Superior temporal gyrus (tissue), 1 donor: ENCODE results near the gene BANK1.
"Not testable (repeated sequence)": the region's sequence is repeated elsewhere in the genome, so short reads cannot be mapped to it uniquely, and the experiment has no call there.

Experiments
- DNase-seq: peaks from one replicate; pipeline ENCODE4 v3.0.0-alpha.2; 2016; ENCODE audit errors: extremely low spot score

The BANK1 gene

DNA sequence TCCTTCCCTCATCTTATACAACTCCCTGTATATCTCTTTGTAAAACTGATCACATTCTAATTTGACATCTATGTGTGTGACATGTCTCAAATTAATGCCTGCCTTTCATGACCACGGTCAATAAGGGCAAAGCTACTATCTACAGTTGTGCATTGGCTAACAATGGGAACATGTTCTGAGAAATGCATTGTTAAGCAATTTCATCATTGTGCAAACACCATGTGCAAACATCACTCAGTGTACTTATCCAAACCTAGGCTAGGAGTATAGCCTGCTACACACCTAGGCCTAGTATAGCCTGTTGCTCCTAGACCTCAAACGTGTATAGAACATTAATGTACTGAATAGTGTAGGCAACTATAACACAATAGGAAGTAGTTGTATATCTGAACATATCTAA, 95.0 kb downstream of the BANK1 start:
- no peak for DNase-seq

DNA sequence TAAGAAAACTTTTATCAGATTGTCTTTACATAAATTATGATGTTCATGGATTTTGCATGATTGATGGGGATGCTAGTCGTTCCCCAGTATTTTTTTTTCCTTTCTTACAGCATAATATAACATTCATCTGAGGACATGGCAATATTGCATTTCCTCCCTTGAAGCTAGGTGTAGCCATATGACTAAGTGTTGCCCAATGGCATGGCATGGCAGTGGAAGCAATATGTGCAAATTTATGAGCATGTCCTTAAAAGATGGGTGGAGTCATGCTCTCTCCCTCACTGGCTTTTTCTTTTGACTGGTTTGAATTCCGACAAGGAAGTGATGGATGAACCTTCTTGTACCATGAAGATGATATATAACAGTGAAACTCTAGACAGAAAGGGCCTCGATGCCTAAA, 96.3 kb downstream of the BANK1 start:
- no peak for DNase-seq

DNA sequence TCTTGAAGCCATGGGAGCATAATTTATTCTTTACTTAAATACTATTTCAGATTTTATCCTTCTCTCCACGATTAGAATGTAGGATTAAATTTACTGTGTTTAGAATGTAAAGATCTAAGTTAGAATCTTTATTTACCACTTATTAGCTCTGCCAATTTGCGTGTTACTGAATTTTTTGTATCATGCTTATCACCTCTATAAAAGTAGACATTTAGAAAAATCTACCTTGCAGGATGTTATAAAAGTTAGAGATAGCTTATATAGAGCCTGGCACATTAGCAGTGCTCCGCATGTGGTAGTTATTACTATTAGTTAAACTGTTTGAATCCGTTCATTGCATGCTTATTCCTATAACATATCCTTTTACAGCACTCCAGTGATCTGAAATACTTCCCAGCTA, 97.9 kb downstream of the BANK1 start:
- DNase-seq: no peak

- not testable (repeated sequence) for DNase-seq
Observed at GRCh38 chr4:101905527-101905926, 115.0 kb downstream of the BANK1 start.

- no peak for DNase-seq
Observed at GRCh38 chr4:101910786-101911373, 120.3 kb downstream of the BANK1 start.

- DNase-seq: no peak
Observed at GRCh38 chr4:101911616-101912015, 121.1 kb downstream of the BANK1 start.

- DNase-seq: no peak
Observed at GRCh38 chr4:101914761-101915160, 124.2 kb downstream of the BANK1 start.

DNA sequence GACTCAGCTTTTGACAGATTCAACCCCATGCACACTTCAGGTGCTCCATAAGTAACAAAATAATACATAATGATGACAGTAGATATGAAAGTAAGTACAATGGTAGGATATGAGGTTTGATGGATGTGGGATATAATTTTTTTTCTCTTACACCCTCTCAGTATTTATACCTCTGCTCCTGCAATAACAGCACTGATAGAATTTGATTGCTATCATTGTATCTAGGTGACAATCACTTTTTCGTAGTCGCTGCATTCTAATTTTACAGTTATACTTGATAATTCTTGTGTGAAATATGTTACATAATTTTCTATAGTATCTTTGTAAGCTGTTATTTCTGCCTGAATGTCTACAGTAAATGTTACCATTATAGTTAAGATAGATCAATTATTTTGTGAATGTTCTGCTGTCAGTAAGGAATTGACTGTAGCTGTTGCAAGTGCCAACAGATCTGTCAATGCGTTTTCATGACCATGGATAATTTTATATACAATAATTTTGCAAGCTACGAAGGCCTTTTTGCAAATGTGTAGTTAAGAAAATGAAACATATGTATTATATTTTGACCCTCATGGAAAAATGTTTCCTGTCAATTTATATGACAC, 128.9 kb downstream of the BANK1 start:
- no peak for DNase-seq

GRCh38 chr4:101921370-101921769, 130.8 kb downstream of the BANK1 start:
- DNase-seq: no peak

DNA sequence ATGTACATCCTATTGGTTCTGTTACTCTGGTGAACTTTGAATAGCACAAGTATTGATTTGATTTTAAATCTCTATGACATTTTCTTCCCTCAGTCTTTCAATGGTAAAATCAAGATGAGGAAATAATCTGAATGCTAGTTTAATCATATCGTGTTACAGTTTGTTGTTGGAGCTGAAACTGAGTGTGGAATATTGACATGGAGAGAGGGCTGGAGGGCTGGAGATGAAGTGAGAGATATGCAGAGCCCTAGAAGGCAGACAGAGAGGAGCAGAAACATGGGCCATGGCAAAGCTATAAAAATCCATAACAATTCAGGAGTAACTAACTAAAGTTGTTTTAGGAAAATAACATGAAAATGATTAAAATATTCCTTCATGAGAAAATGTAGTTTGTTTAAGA, 141.1 kb downstream of the BANK1 start:
- DNase-seq: no peak

DNA sequence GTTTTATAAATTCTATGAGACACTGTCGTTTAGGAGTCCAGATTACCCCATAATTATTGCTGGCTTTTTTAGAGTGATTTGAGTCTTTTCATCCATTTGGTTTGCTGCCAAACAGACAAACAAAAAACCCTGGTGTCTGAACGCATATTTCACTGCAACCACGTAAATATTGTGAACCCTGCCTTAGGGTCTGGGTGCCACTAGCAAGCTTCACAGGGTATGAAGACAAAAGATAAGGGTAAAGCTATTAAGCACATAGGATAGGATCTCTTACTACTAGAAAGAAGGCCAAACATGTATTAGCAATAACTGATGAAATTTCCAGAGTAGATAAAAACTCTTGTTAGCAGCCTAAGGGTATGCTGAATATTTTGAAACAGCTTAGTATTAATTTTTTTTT, 143.3 kb downstream of the BANK1 start:
- no peak for DNase-seq

- no peak for DNase-seq
Observed at GRCh38 chr4:101938836-101939235, 148.3 kb downstream of the BANK1 start.

GRCh38 chr4:101941816-101942358, 151.4 kb downstream of the BANK1 start:
- no peak for DNase-seq

- no peak for DNase-seq
Observed at GRCh38 chr4:101942891-101943290, 152.4 kb downstream of the BANK1 start.

- no peak for DNase-seq
Observed at GRCh38 chr4:101944649-101945048, 154.1 kb downstream of the BANK1 start.

DNA sequence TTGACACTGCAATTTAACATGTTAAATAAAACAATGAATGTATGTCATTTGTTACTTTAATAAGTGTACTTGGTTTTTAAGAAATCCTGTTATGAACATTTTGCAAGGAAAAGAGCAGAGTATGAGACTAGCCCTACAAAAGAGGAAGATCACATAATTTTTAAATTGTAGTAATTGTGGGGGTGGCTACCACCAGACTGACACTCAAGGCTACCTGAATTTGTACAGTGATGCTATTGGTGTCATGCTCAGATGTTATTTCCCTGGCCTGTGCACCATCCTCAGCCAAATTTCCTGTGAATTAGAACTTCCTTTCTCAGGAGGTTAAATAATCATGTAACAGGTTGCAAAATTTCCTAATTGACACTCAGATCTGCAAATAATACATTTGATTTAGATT, 157.5 kb downstream of the BANK1 start:
- no peak for DNase-seq

DNA sequence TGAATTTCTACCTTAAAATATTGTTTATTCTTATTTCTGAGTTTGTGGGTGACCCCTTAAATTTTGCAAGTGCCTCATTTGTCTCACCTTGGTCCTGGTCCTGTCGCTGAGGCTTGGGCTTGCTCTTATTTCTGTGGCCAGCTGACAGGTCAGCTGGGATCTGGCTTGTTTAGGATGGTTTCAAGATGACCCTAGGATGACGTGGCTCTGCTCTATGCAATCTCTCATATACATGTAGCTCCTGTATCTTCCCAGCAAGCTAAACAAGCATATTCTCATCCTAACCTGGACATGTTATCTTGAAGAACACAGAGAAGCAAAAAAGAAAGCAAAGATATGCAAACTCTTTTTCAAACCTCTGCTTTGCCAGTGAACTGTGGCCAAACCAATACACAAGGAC, 158.4 kb downstream of the BANK1 start:
- DNase-seq: no peak

- DNase-seq: no peak
Observed at GRCh38 chr4:101950258-101950979, 159.9 kb downstream of the BANK1 start.

- no peak for DNase-seq
Observed at GRCh38 chr4:101952985-101953384, 162.5 kb downstream of the BANK1 start.

GRCh38 chr4:101953949-101954348, 163.4 kb downstream of the BANK1 start:
- DNase-seq: no peak

GRCh38 chr4:101954351-101954750, 163.8 kb downstream of the BANK1 start:
- no peak for DNase-seq

- DNase-seq: no peak
Observed at GRCh38 chr4:101954975-101955678, 164.6 kb downstream of the BANK1 start.
